Daoy (cell line): ENCODE results near the gene FBXO44. TPM values are rescaled to one million over a fixed set of nuclear protein-coding genes. Genes with fewer than 3 reads are reported as not detected.

ENCODE experiments used
- DNase-seq: peaks from one replicate; pipeline ENCODE4 v3.0.0-alpha.2; 2015; ENCODE audit warnings: low read depth
- total RNA-seq: library from RNA; depleted of rRNA; stranded (reverse); fragments of >200 nt; shearing (Covaris generic); gene quantifications from 2 replicates; pipeline ENCODE4 v1.2.3, GENCODE V29; 2014

FBXO44 gene
- total RNA-seq, 1 experiment from 2014 or later = 6.3 TPM

GRCh38 chr1:11639372-11639771 lies 15.3 kb upstream of the FBXO44 start:
- DNase-seq = no peak

- no peak for DNase-seq
Measured at GRCh38 chr1:11640101-11640500, 14.6 kb upstream of the FBXO44 start.

- no peak for DNase-seq
Measured at GRCh38 chr1:11640944-11641343, 13.7 kb upstream of the FBXO44 start.

GRCh38 chr1:11641776-11642305 lies 12.8 kb upstream of the FBXO44 start:
- DNase-seq = no peak

- DNase-seq = peak; percentile 70
Measured at GRCh38 chr1:11642418-11643017, 12.2 kb upstream of the FBXO44 start.

GRCh38 chr1:11643782-11644181 lies 10.9 kb upstream of the FBXO44 start:
- no peak for DNase-seq

- DNase-seq = no peak
Measured at GRCh38 chr1:11645270-11645669, 9.4 kb upstream of the FBXO44 start.

- peak; percentile 84 for DNase-seq
Measured at GRCh38 chr1:11645670-11646265, 8.9 kb upstream of the FBXO44 start.

- no peak for DNase-seq
Measured at GRCh38 chr1:11646317-11646716, 8.4 kb upstream of the FBXO44 start.

- DNase-seq = no peak
Measured at GRCh38 chr1:11647333-11647732, 7.3 kb upstream of the FBXO44 start.

- no peak for DNase-seq
Measured at GRCh38 chr1:11648039-11648438, 6.6 kb upstream of the FBXO44 start.

GRCh38 chr1:11648732-11649158 lies 5.9 kb upstream of the FBXO44 start:
- DNase-seq = peak; percentile 54

GRCh38 chr1:11649237-11649623 lies 5.4 kb upstream of the FBXO44 start:
- DNase-seq = no peak

GRCh38 chr1:11649624-11650330 lies 4.9 kb upstream of the FBXO44 start:
- no peak for DNase-seq

GRCh38 chr1:11650331-11650991 lies 4.2 kb upstream of the FBXO44 start:
- DNase-seq = peak; percentile 94

GRCh38 chr1:11651017-11651416 lies 3.7 kb upstream of the FBXO44 start:
- DNase-seq = no peak

- DNase-seq = no peak
Measured at GRCh38 chr1:11652203-11652780, 2.4 kb upstream of the FBXO44 start.

GRCh38 chr1:11653101-11653860 lies 1.4 kb upstream of the FBXO44 start:
- peak; percentile 81 for DNase-seq

- no peak for DNase-seq
Measured at GRCh38 chr1:11653861-11654136, 878 bp upstream of the FBXO44 start.

GRCh38 chr1:11654939-11655808 lies 497 bp downstream of the FBXO44 start:
- no peak for DNase-seq

GRCh38 chr1:11657654-11658053 lies 3.0 kb downstream of the FBXO44 start:
- DNase-seq = no peak
